HG03460 (cell line): ENCODE measurements around the gene THBD.

Source experiments
- ATAC-seq: cut with Tn5 transposase; IDR thresholded peaks from one replicate; pipeline ENCODE4 v1.9.1; 2021; ENCODE audit not compliant: unreplicated experiment

The THBD gene

DNA sequence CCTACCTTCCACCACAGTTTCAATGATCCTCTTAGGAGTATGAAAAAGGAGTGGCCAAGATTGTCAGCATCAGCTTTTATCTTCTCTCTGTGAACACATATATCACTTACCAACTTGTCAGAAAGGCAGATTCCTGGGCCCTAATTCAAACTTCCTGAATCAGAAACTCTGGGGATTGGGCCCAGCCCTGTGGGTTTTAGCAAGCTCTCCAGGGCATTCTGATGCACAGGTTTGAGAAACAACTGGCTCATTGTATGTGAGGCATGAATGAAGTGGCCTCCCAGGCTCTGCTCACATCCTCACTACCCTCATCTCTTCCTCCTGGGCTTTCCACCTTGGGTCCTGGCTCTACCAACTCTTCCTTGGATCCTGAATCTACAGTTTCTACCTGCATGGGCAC, 13.2 kb upstream of the THBD start:
- no peak for ATAC-seq

DNA sequence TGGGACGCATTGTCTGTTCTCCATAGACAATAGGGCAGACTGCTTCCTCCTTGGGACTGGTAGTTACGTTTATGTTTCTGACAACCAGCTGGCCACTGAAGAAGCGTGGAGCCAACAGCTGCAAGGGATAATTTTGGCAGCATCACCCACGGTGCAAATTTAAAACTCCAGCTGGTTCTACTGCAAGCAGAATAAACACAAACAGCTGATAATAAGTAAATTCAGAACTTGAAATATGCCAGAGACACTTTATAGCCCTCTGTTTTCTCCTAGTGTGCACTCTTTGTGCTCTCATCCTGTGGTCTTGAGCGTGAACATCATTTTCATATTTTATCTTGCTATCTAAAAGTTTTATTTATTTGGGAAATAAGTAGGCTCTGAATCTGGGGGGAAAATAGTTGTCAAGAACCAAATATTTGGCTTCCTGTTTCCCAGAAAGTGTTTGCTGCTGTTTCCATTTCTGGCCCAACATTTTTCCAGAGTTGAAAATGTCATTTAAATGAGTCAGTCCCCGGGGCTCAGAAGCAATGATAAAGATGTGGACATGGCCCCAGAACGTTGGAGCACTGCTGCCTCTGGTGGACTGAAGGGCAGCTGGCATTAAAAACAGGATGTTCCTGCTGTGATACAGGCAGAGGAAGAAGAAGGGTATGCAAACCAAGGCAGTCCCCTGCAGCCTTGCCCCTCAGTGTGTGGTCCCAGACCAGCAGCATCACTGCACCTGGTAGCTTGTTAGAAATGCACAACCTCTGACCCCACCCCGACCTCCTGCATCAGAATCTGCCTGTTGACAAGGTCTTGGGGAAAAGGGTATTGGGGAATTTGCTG, 12.5 kb upstream of the THBD start:
- no peak for ATAC-seq

DNA sequence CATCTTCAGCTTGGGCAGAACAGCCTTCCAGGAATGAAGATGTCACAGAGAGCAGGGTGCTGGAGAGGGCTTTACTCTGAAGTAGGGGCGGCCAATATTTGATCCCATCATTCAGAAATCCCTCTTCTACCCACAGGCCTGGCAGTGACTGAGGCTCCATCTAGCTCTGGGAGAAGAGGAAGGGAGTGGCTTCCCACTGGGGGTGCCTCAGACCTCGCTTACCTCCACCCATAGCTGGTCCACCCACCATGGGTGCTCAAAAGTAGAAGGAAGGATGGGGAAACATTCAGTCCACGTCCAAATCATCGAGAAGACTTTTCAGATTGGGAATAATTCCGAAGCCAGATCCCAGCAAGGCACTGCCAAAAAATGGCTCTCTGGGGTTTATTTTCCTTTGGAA, 11.8 kb upstream of the THBD start:
- ATAC-seq: no peak

DNA sequence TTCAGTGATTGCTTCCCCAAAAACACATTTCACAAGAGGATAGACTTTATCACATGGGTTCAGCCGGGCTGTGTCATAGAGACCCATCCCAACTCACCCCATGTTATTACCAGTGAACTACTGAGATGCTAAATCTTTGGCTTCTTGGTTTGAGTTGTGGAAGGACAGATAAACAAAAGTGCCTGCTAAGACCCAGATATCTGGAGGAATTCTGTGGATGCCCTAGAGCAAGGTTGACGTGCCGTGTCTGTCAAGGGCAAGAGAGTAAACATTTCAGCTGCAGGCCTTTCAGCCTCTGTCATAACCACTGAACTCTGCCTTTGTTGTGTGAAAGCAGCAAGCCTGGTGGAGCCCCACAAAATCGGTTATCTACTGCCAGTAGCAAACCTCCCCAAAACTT, 11.2 kb upstream of the THBD start:
- no peak for ATAC-seq

DNA sequence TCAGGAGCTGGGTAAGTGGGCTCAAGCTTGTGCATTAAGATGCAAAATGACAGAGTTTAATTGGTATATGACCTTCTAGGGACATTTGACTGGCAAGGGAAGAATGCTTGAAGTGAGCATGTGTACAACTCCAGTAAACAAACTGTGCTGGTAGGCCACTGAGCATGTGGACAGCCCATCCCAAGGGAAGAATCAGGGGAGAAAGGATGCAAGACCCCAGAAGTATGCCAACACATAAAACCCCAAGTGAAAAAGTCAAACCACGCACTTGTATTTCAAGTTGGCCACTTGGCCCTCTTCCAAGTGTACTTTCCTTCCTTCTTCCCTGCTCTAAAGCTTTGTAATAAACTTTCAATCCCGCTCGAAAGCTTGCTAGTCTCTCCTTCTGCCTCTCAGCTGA, 10.4 kb upstream of the THBD start:
- no peak for ATAC-seq

DNA sequence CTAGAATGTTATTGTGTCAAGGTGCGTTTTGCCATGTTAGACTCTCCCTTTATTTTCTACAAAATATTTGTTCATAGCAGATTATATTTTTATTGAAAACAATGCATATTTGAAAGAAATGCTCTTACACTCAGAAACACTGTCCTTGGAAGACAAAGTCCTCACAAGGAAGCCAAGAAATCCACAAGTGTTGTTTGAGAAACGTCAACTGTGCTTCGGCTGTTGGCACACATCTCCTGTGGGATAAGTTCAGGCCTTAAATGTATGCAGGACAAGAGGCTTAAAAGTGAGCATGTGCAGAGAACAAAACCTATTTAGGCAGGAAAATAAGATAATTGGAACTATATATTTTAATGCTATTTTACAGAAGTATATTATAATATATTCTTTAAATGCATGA, 9.5 kb upstream of the THBD start:
- ATAC-seq: no peak

DNA sequence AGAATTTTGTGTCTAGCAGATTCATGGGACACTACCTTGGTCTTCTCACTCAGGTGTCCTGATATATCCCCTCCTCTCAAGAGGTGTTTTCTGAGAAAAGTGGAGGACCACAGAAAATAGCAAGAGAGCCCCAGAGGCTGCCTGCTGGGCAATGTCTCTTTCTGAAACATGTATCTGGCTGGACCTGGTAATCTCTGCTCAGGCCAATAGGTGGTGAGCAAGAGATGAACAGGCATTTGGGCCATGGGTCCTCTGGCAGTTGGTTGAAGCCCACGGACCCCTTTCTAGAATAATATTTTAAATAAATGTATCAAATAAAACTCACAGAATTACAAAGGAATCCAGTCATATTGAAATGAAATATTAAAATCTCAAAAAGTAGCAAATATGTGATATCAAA, 8.8 kb upstream of the THBD start:
- ATAC-seq: no peak

DNA sequence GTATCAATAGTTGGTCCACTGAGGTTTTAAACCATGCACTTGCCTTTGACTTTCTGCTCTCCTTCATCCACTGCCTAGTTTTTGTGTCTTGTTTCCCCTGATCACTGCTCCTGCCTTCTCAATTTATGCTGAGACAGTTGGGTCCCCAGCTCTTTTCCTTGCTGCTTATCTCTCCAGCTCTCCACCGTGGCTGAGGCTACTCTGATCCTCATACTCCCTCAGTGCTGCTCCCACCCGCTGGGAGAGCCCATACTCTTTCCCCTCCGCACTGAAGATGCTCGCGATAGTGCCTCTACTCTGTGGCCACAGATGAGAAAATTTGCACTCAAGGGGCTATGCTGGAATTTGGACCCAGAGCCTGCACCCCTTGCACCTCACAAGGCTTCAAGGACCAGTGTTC, 3.4 kb upstream of the THBD start:
- no peak for ATAC-seq

DNA sequence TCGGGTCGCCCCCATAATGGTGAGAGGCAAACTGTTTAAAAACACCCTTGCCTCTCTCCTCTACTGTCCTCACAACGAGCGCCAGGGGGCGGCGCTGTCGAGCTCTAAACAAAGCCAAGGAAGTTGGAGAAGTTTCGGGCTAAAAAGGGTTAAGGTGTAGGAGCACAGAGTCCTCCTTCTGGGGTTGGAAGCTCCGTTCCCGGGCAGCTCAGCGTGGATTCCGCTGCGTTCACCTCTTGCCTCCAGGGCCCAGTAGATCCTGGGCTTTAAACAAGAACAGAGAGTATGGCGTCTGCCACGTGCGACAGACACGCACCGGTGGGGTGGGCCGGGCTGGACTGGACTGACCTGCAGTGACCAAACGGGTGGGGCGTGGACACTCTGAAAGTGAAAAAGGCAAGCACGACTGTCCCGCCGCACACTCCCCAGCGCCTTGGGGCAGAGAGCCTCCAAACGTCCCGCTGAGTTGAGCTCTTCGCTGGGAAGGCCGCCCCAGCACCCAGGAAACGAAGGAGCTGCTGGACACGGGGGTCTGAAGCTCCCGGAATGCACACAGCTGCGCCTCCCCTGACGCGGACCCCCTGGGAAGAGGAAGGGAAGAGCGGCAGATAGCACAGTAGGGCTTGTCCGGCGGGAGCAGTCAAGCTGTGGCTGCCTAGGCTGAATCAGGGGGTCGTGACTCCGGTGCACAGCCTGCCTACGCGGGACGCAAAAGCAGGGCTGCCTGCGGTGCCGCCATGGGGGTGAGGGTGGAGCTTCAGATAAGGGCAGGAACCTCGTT, 1.6 kb upstream of the THBD start:
- ATAC-seq: no peak

DNA sequence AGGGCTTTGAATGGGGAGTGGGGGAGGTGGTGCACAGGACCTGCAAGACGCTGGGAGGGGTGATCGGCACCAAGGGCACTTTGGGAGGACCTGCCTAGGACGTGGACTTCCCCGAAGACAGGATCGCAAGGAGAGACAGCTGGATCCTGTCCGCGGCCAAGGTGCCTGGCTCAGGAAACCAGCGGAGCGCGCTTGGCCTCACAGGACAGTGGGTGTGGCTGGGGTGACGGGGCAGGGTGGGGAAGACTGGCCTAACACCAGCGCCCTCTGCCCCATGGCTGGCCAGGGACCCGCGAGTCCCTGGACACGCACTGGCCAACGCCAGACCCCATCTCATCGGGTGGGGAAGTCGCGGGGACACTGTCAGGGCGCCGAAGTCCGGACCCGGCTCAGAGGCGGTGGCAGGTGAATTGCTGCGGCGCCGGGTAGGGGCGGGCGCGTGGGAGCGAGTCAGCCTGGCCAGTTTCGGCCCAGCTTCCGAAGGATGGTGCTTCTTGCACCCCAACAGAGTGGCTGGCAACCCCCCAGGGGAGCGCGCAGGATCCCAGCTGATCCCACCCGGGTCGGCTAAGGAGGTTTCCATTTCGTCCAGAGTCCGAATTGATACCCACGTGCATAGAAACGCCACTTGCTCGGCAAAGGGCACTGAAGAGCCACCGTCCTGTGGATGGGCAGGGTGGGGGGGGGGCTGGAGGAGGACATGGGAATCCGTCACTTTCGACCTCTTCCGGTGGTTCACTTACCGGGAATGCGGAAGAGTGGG, 785 bp upstream of the THBD start:
- ATAC-seq: no peak

DNA sequence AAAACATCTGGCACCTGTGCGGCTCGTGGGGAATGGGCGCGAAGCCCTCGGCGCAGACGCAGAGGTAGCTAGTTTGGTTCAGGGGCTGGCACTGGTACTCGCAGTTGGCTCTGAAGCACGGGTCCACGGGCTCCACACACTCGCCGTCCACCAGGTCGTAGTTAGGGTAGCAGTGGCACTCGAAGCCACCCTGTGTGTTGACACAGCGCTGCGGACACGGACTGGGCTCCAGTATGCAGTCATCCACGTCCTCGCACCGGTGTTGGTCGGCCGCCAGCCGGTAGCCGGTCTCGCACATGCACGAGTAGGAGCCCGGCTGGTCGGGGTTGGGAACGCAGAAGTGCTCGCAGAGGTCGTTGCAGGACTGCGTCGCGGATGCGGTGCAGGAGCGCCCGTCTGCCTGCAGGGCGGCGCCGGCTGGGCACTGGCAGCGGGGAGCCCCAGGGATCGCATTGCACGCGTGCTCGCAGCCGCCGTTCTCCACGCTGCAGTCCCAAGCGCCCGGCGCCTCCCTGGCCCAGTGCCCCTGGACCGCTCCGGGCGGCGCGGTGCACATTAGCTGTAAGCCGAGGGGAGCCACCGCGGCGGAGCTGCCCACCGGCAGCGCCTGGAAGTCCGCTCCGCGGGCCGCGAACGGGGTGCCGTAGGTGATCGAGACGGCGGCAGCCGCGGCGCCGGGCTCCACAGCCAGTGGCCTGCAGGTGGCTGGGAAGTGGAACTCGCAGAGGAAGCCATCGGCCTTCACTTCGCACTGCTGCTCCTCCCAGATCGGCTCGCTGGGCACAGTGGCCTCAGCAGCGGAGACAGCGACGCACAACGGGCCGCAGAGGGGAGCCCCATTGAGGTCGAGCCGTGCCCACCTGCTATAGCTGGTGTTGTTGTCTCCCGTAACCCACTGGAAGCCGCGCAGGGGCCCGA, 930 bp downstream of the THBD start:
- no peak for ATAC-seq

DNA sequence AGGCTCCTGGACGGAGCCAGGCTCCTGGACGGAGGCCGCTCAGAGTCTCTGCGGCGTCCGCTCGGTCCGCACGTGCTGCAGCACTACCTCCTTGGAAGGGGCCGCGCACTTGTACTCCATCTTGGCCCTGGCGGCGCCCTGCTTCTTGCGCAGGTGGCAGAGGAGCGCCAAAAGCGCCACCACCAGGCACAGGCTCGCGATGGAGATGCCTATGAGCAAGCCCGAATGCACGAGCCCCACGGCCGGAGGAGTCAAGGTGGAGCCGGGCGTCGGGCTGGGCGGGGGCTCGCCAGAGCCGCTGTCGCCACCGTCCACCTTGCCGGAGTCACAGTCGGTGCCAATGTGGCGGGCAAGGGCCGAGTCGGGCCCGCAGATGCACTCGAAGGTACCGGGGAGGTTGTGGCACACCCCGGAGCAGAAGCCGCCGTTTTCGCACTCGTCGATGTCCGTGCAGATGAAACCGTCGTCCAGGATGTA, 1.7 kb downstream of the THBD start:
- ATAC-seq: no peak

DNA sequence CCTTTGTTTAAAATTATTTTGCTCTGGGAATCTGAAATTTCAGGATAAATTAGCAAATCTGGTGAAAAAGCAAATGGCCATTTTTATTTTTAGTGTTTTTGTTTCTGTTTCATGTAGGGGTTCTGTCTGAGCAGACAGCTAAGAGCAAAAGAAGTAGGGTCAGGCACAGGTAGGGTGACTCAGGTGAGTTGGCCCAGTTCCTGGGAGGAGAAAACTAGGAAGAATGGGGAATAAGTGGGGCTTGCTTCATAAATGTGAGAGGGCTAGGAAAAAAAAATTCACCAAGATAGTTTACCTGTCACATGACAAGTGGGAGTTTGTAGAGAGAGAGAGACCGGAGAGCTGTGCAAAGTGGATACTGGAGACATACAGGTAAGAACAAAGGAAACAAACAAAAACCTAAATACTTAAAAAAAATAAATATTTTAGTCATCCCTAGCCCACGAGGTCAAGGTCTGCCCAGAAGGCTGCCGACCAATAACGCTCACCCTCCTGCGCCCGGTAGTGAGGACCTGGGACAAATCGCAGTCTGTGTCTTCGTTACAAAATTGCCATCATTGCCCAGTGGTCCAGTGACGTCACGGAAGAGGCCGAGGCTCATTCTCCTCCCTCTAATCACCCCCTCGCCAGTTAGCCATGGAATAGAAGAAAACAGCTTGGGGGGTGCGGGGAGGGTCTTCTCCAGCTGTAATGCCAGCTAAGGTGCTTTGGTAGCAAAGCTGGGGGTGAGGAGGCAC, 2.3 kb downstream of the THBD start:
- ATAC-seq: no peak

DNA sequence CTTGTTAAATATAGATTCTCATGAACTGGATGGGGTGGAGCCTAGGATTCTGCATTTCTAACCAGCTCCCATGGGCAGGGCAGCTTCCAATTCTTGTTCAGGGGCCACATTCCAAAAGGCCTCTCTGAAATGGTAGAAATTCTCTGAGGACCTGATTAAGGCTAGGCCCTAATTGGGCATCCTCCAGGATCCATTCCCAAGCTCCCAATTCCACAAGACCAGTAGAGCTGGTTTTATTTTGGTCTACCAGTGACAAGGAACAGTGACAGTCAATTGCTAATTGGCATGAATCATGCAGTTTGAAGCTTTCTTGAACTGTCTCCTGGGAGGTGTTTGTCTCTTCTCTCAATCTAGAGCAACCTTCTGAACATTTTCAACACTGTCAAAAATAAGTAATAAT, 3.0 kb downstream of the THBD start:
- ATAC-seq: no peak

DNA sequence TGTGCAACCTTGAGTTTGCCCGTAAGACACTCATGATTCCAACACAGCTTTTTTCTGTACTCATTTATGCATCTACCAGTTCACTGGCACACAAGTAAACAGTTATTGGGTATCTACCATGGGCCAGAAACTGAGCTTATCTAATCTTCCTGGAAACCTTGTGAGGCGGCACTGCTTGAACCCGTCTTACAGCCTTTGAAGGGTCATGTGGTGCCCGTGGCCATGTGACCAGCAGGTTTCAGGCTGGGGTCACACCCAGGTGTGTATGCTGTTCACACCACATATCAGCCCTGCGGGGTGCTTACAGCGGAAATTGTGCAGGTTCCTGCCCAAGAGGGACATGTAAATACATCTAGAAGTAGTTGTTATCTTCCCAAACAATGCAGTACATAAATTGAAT, 6.1 kb downstream of the THBD start:
- ATAC-seq: no peak

DNA sequence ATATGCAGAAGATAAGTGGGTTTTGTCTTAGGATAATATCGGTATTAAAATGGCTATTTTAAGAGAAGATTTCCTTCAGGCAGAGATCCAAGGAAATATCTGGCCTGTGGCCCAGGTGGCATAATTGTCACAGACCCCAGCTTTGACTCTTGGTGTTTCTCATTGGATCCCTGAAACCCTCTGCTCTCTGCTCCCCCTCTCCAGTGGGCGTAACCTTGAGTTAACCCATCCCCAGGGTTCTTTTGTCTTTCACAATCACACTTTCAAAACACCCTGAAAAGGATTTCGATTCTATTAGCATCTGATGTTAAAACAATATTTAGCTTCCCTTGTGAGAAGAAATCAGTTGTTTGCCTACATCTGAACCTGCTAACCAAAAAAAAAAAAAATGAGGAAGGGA, 7.2 kb downstream of the THBD start:
- ATAC-seq: no peak

DNA sequence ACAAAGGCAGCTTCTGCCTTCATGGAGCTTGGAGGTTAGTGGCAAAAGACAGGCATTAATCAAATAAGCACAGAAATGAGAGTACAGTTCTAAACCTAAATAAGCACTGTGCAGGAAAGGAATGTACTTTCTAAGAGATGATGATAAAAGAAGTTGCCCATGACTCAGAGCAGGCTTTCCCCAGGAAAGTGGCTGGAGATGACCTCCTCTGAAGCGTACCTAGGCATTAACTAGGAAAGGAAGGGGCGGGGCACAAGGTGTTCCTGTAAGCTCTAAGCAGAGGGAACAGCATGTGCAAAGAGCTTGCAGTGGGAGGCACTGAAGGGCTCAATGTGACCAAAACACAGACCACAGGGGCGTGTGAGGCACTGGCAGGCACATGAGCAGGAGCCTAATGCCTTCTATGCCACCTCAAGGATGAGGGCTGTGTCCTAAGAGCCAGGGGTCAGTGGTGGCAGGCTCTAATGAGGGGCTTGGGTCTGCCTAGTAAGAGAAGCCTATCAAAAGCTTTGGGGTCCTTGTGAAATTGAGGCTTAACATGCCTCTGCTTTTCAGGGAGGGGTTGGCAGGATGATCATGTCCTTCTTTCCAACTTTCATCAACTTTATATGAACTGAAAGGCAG, 9.5 kb downstream of the THBD start:
- ATAC-seq: no peak

DNA sequence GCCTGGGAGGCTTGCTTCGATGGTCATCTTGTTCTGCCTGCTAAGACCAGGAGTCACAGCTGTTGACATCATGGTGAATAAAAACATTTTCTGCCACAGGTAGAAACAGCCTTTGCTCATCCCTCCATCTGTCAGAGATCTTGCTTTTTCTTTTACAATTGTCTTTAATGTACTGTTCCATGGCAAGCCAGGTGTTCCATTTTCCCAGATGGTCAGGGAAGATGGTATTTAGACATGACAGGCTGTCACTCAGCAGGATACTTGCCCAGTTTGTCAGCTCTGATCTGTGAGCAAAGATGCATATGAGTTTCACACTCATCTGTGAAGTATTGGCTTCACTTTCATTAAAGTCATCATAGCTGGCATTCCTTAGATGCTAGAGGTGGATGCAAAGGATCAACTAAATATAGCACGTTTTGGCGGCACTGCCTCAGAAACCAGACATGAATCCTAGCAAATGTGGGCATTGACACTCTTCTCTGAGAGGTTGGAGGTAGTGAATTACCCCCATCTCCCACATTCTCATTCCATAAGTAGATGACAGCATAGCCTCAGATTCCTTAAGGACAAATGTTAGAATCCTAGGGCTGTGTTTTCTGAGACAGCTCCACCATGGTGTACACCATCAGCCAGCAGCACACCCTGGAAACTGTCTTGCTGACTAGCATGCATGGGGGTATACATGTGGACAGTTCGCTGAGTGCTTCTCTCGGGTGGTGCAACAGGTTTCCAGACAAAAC, 10.2 kb downstream of the THBD start:
- no peak for ATAC-seq

DNA sequence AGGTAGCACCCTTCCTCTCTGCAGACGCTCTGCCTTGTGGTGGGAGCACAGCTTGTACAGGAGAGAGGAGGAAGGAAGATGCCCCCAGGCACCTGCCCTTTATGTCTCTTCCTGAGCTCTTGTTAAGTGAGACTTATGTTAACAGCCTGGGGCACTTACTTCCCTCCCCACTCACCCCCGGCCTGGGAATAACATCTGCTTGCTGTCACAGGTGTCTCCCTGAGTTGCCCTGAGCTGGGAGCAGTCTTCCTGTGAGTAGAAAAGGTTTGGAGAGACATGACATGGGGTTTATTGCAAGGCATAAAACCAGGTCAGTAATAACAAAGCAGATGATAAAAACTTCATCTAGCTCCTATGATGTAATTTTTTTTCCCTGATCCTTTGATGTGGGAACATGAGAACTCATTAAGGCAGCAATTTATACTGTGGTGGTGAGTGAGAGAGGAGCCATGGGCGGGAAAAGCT, 12.4 kb downstream of the THBD start:
- no peak for ATAC-seq
